Kidney (tissue), 14 donors: Measurements from ENCODE around the gene CD300LD. TPM values are rescaled to one million over a fixed set of nuclear protein-coding genes. Genes with fewer than 3 reads are reported as not detected.
A peak's percentile ranks its signal among the peaks of the same experiment; 100 is the strongest.
"Not testable (repeated sequence)": the region's sequence is repeated elsewhere in the genome, so short reads cannot be mapped to it uniquely, and the experiment has no call there.

Experiments used
- DNase-seq, 5 donors: peaks; one replicate each; pipeline ENCODE4 v3.0.0-alpha.2; 2013 to 2020
- FAIRE-seq: peaks from 2 replicates; lab custom pipeline; 2012; peaks lifted over from hg19 to GRCh38; lab: Jason Lieb, UNC
- H3K27ac ChIP-seq, 2 donors: one replicate each; pipeline ENCODE4 v1.7.0; 2013; ENCODE audit warnings: low read depth in 2 of 2, low read length in 2 of 2, inconsistent platforms in 1 of 2
- H3K27me3 ChIP-seq: one replicate; pipeline ENCODE4 v1.7.1; 2013; ENCODE audit warnings: low read length, inconsistent platforms; ENCODE audit not compliant: control insufficient read depth, insufficient read depth
- H3K36me3 ChIP-seq, 3 donors: one replicate each; pipeline versions ENCODE4 v1.7.0 to v1.7.1; 2013; ENCODE audit warnings: low read length in 3 of 3, control low read depth in 1 of 3, inconsistent platforms in 1 of 3; ENCODE audit not compliant: insufficient read depth in 3 of 3, control insufficient read depth in 2 of 3
- H3K4me1 ChIP-seq, 3 donors: one replicate each; pipeline versions ENCODE4 v1.7.0 to v1.7.1; 2013; ENCODE audit warnings: low read length in 3 of 3, inconsistent platforms in 1 of 3, low read depth in 1 of 3; ENCODE audit not compliant: control insufficient read depth in 2 of 3, insufficient read depth in 2 of 3
- H3K4me3 ChIP-seq, 3 donors: one replicate each; pipeline versions ENCODE4 v1.7.0 to v1.8.1; 2013; ENCODE audit warnings: low read length in 3 of 3, control low read depth in 1 of 3, inconsistent platforms in 1 of 3
- H3K9ac ChIP-seq, 3 donors: one replicate each; pipeline versions ENCODE4 v1.7.0 to v1.7.1; 2013; ENCODE audit warnings: low read length in 3 of 3, control low read depth in 1 of 3, inconsistent platforms in 1 of 3
- H3K9me3 ChIP-seq, 3 donors: one replicate each; pipeline versions ENCODE4 v1.7.0 to v1.7.1; 2013; ENCODE audit warnings: low read length in 3 of 3, control low read depth in 1 of 3, inconsistent platforms in 1 of 3; ENCODE audit not compliant: control insufficient read depth in 2 of 3, insufficient read depth in 1 of 3
- CTCF ChIP-seq: IDR thresholded peaks from 3 replicates; pipeline ENCODE4 v1.5.1; 2012; ENCODE audit warnings: mild to moderate bottlenecking, moderate library complexity, borderline replicate concordance; ENCODE audit not compliant: insufficient read depth; ENCODE audit errors: extremely low read depth
- intact Hi-C: fragments of 100-400 bp; cut with DNase I; formaldehyde crosslinking; loops from one replicate; pipeline ENCODE4 v1.11.1; 2022
- polyA plus RNA-seq: library from polyadenylated mRNA; stranded (reverse); fragments of 350-450 nt; fragmentation: Illumina TruSeq; extraction: RNeasy Lipid Tissue Mini Kit (QIAGEN cat#74804); gene quantifications from one replicate; pipeline ENCODE4 v1.2.3, GENCODE V29; 2014; ENCODE audit warnings: low read depth, low replicate concordance; ENCODE audit not compliant: insufficient read depth
- total RNA-seq: library from RNA; stranded (reverse); fragmentation: NEBNext Ultra II Directional; extraction: Animal tissue kit (Norgen Biotek cat#: 25700); gene quantifications from one replicate; pipeline ENCODE4 v1.2.1, GENCODE V29; 2021
- donor health status: control.
- donor health status: control.
- donor health status: control.
- donor health status: control.
- donor health status: control.
- donor health status: DM: yes; HTN: yes; CAD: no.
- donor health status: Normal renal cell carcinoma (clear cell type).

Gene CD300LD
- total and polyA plus RNA-seq, 2 donors from 2014 or later: not detected

- H3K27ac ChIP-seq: no peak overlapping the region
- intact Hi-C loops: no loop called here
- TF ChIP-seq CTCF: no peak
Observed at GRCh38 chr17:74637926-74638325, 45.8 kb upstream of the CD300LD start.

DNA sequence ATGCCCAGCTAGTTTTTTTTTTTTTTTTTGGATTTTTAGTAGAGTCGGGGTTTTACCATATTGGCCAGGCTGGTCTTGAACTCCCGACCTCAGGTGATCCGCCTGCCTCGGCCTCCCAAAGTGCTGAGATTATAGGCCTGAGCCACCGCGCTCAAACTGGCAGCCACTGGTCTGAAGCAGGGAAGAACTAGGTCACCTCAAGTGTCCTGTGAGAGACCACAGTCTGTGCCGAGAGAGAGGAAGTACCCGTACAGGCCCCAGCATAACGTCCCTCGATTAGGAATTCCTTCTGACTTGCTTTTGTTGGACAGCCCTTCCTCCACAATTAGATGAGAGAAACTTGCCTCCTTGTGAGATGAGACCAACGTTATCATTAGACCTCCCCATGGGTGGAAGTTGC lies 45.2 kb upstream of the CD300LD start:
- Histone ChIP-seq H3K9me3 (no peaks in the 10 kb centered on the region), H3K4me1 (no peaks in the 10 kb centered on the region), H3K27ac (no peak overlapping the region), H3K4me3 (no peak overlapping the region), H3K36me3 (no peaks in the 10 kb centered on the region), H3K27me3 (no peaks in the 10 kb centered on the region), H3K9ac (no peak overlapping the region)
- no peak for DNase-seq
- no peak for FAIRE-seq
- intact Hi-C loops: no loop called here
- TF ChIP-seq CTCF: no peak

More at GRCh38 chr17:74637926-74638325, 45.8 kb upstream of the CD300LD start:
- no peaks in the 10 kb centered on the region for H3K4me1 ChIP-seq
- no peak overlapping the region for H3K9ac ChIP-seq
- H3K27me3 ChIP-seq: no peaks in the 10 kb centered on the region
- no peak overlapping the region for H3K4me3 ChIP-seq
- FAIRE-seq: no peak
- DNase-seq: no peak
- no peaks in the 10 kb centered on the region for H3K36me3 ChIP-seq
- H3K9me3 ChIP-seq: no peaks in the 10 kb centered on the region

DNA sequence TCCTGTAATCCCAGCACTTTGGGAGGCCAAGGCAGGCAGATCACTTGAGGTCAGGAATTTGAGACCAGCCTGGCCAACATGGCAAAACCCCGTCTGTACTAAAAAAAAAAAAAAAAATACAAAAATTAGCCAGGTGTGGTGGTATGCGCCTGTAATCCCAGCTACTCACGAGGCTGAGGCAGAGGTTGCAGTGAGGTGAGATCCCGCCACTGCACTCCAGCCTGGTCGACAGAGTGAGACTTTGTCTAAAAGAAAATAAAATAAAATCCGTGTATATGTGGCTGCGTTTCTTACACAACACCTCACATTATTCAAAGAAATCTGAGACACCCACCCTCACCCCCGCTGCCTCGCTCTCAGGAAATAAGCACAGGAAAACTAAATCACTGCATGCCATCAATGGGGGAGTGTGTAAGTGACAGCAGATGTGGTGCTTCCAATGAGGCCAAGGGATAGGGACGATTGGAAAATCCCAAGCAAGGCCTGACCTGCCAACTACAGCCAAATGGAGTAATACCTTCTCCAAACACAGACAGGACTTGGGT lies 44.5 kb upstream of the CD300LD start:
- intact Hi-C loops, H3K36me3 ChIP-seq, H3K27me3 ChIP-seq, FAIRE-seq, H3K9ac ChIP-seq, H3K27ac ChIP-seq, H3K4me3 ChIP-seq, H3K9me3 ChIP-seq, H3K4me1 ChIP-seq: not testable (repeated sequence)
- peak in 3 of 5 donors; percentile 52 to 71 (median 68) for DNase-seq

GRCh38 chr17:74635418-74635817 lies 43.3 kb upstream of the CD300LD start:
- Histone ChIP-seq H3K27me3 (no peaks in the 10 kb centered on the region), H3K27ac (no peak overlapping the region), H3K4me1 (no peaks in the 10 kb centered on the region), H3K36me3 (no peaks in the 10 kb centered on the region), H3K4me3 (no peak overlapping the region), H3K9ac (no peak overlapping the region), H3K9me3 (no peaks in the 10 kb centered on the region)
- no peak for TF ChIP-seq CTCF
- FAIRE-seq (no peak), DNase-seq (peak in 4 of 5 donors; percentile 68 to 84 (median 72))
- intact Hi-C loops: no loop called here
